HG02885 (cell line): ENCODE data around the gene EHBP1.
"Not testable (repeated sequence)": the region's sequence is repeated elsewhere in the genome, so short reads cannot be mapped to it uniquely, and the experiment has no call there.

Experiments used
- ATAC-seq: cut with Tn5 transposase; IDR thresholded peaks from one replicate; pipeline ENCODE4 v1.9.1; 2021; ENCODE audit warnings: mild to moderate bottlenecking; ENCODE audit not compliant: unreplicated experiment, poor library complexity

The EHBP1 gene

GRCh38 chr2:62999905-63000304, 294.4 kb downstream of the EHBP1 start:
- no peak for ATAC-seq

- no peak for ATAC-seq
Measured at GRCh38 chr2:63000801-63001200, 295.3 kb downstream of the EHBP1 start.

GRCh38 chr2:63001576-63001975, 296.1 kb downstream of the EHBP1 start:
- no peak for ATAC-seq

- no peak for ATAC-seq
Measured at GRCh38 chr2:63003351-63003750, 297.8 kb downstream of the EHBP1 start.

- ATAC-seq: no peak
Measured at GRCh38 chr2:63007813-63008458, 302.4 kb downstream of the EHBP1 start.

- ATAC-seq: no peak
Measured at GRCh38 chr2:63008838-63009237, 303.3 kb downstream of the EHBP1 start.

GRCh38 chr2:63009490-63009889, 304.0 kb downstream of the EHBP1 start:
- no peak for ATAC-seq

- ATAC-seq: no peak
Measured at GRCh38 chr2:63012541-63012940, 307.0 kb downstream of the EHBP1 start.

GRCh38 chr2:63013438-63013837, 307.9 kb downstream of the EHBP1 start:
- ATAC-seq: no peak

- no peak for ATAC-seq
Measured at GRCh38 chr2:63015389-63015788, 309.9 kb downstream of the EHBP1 start.

- ATAC-seq: no peak
Measured at GRCh38 chr2:63018439-63018838, 312.9 kb downstream of the EHBP1 start.

GRCh38 chr2:63019686-63020085, 314.2 kb downstream of the EHBP1 start:
- ATAC-seq: not testable (repeated sequence)

- no peak for ATAC-seq
Measured at GRCh38 chr2:63023444-63023843, 317.9 kb downstream of the EHBP1 start.

GRCh38 chr2:63027220-63027619, 321.7 kb downstream of the EHBP1 start:
- ATAC-seq: no peak

- ATAC-seq: no peak
Measured at GRCh38 chr2:63029058-63029457, 323.5 kb downstream of the EHBP1 start.

GRCh38 chr2:63034526-63034925, 329.0 kb downstream of the EHBP1 start:
- no peak for ATAC-seq

- ATAC-seq: no peak
Measured at GRCh38 chr2:63035169-63035568, 329.7 kb downstream of the EHBP1 start.

GRCh38 chr2:63035660-63036059, 330.1 kb downstream of the EHBP1 start:
- ATAC-seq: no peak

GRCh38 chr2:63038034-63038433, 332.5 kb downstream of the EHBP1 start:
- ATAC-seq: no peak

- no peak for ATAC-seq
Measured at GRCh38 chr2:63040586-63040985, 335.1 kb downstream of the EHBP1 start.

- no peak for ATAC-seq
Measured at GRCh38 chr2:63041592-63041991, 336.1 kb downstream of the EHBP1 start.
